ENCODE measurements around the gene XIRP1.

XIRP1 gene

GRCh38 chr3:39144095-39144747 is 48.2 kb downstream of the XIRP1 start:
- no peak for DNase-seq (ENCODE audit: low spot score)

DNA sequence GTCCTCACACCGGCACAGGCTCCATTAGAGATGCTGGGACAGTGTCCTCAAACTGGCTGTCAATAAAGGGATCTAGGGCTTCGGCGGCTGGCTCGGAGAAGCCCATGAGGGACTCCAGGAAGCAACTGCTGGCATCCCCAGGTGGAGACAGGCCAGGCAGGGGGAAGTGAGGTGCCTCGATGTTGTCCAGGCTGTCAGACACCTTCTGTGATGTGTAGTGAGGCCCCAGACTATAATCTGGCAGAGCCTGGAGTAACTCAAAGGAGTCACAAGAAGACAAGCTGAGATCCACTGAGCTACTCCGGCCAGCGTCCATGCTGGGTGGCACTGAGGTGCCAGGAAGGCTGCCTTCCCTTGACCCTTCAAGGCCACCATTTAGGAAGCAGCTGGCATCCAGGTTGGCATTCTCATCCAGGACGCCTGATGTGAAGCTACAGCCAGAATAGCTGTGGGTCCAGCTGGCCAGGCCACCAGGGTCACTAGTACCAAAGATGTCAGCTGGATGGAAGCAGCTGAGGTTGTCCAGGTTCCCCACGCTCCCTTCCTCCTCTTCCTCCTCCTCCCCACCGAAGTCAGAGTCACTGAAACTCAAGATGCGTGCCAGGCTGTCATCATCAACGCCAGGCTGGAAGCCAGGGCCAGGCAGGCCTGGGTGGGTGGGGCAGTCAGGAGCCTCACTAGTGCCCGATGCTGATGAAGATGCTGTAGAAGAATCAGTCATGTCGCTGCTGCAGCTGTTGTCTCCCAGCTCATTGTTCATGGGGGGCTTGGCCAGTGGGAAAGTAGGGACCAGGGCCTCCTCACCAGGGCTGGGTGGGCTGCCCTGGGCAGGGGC is 49.1 kb downstream of the XIRP1 start:
- DNase-seq (ENCODE audit: low spot score): no peak

- no peak for DNase-seq (ENCODE audit: low spot score)
Measured at GRCh38 chr3:39142067-39142466, 50.3 kb downstream of the XIRP1 start.

DNA sequence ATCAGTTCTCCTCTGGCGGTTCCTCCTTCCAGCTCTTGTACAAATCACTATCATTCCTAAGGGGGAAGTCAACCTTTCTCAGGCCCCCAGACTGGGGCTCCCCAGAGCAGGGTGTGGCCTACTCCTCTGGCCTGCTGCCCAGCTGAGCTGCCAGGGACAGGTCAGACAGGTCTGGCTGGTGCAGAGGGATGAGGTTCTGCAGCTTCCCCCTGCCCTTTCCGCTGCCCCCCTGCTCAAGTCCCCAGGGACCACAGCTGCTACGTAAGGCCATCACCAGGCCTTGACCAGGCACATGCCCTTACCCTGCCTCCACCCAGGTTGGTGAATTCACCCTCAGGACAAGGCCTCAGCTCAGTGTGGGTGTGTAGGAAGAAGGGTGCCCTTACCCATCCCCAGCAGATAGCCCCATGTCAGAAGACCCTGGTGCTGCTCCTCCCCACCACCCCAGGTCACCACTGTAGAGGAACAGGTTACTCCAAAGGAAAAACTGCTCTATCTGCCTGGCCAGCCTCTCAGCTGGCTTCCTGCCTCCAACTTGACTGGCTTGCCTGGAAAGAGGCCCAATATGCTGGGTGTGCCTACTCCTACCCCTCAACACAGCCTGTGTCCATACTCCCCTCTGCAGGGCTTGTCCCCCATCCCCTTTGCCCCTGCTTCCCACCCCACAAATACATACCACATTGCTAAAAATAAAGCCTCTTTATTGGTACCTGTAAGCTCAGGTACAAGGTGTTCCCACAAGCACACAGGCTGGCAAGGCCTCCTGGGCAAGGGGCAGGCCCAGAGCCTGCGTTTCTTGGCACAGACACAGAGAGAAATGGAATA is 51.0 kb downstream of the XIRP1 start:
- DNase-seq (ENCODE audit: low spot score): no peak

DNA sequence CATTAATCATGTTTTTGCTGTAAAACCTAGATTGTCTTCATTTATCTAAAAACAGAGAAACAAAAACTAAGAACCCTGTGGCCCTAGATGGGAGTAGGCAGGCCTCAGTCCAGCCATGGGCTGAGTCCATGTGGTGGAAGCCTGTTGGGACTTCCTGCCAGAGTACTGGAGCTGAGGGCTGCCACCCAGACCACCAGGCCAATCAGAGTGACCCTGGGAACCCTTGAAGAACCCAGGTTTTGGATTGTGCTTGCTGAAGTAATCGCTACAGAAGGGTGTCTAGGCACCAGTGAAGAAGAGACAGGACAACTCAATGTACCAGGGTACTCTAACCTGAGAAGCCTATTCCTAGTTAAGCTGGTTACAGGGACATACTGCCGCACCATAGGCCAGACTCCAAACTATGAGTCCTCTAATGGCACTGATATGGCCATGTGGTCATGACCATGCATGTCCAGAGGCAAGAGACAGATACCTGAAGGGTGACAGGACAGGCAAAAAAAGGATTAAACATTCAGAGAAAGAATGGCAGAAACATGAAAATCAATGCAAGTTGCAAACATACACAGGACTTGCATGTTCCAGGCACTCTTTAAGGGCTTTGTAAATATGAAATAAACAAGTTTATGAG is 51.9 kb downstream of the XIRP1 start:
- no peak for DNase-seq (ENCODE audit: low spot score)

- DNase-seq (ENCODE audit: low spot score): no peak
Measured at GRCh38 chr3:39139442-39139841, 53.0 kb downstream of the XIRP1 start.

GRCh38 chr3:39138804-39139415 is 53.5 kb downstream of the XIRP1 start:
- no peak for DNase-seq (ENCODE audit: low spot score)

DNA sequence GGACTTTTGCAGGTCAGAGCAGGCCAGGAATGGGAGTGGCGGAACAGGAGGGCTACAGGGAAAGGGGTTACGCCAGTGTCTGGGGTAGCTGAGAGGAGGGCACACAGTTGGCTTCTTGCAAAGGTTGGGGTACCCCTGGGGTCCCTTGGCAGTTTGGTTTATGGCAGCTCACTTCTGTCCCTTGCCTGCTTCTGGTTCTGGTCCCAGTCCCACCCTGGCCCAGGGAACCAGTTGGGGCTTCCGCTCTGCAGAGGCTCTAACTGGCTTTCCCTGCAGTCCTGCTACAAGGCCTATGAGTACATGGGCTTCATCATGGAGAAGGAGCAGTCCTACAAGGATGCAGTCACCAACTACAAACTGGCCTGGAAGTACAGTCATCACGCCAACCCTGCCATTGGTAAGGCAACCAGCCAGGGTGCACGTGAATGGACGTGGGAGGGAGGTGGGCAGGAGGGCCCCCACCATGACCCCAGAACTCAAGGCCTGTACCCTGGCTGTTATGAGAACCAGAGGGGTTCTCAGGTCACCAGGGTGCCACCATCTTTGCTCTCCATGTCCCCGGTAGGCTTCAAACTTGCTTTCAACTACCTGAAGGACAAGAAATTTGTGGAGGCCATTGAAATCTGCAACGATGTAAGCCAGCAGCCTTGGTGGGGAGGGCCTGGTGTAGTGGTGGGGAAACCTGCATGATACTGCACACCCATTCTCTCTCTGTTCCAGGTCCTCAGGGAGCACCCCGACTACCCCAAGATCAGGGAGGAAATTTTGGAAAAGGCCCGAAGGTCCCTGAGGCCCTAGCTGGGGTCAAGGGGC is 54.2 kb downstream of the XIRP1 start:
- DNase-seq (ENCODE audit: low spot score): no peak

DNA sequence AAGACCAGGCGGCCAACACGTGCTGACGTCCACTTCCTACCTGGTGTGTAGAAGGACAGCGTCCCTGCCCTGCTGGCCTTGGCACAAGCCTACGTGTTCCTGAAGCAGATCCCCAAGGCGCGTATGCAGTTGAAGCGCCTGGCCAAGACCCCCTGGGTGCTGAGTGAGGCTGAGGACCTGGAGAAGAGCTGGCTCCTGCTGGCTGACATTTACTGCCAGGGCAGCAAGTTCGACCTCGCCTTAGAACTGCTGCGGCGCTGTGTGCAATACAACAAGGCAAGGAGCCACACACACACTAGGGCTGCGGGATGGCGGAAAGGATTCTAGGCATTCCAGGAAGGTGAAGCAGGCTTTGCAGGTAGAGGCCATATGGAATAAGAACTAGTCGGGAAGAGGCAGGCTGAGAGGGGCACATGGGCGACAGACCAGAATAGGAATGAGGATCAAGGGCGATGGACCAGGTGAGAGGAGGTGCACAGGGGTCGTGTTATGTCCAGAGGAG is 54.9 kb downstream of the XIRP1 start:
- DNase-seq (ENCODE audit: low spot score): no peak

GRCh38 chr3:39136533-39137434 is 55.6 kb downstream of the XIRP1 start:
- no peak for DNase-seq (ENCODE audit: low spot score)

DNA sequence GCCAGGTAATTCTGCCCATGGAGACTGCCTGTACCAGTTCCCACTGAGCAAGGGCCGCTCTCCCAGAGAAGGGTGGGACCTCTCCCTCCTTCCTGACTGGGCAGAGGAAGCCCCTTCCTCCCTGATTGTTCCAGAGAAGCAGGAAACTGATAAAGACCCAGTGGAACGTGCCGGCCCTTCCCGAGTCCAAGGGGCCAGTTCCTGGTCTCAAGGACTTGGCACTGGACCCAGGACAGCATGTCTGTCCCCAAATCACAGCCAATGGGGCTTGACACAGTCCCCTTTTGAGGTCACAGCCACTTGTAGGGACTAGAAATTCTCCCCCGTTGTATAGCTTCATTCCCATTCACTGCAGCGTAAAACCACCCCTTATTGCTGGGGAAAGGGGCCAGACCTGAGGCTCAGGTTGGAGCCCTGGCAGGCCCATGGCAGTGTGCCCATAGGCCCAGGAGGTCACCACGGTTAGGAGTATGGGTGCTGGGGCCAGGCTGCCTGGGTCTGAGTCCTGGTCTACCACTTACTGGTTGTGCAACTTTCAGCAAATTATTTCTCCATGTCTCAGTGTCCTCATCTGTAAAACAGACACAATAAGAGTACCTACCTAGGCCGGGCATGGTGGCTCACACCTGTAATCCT is 57.1 kb downstream of the XIRP1 start:
- no peak for DNase-seq (ENCODE audit: low spot score)

DNA sequence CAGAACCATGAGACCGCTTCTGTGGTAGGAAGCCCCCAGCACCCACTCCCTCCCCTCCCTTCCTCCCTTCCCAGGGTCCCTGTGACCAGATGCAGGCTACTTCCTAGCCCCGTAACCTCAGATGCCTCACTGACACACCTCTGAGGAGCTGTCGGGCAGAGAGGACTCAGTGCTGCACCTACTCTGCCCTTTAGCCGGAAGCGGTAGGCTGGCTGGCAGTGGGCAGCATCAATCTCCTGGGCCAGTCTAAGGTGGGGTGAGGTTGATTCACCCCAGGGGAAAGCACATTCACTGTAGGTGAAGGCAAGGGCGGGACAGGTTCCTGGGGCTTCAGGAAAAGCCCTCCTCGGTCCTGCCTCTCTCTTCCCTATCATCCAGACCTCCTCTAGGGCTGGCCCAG is 58.1 kb downstream of the XIRP1 start:
- DNase-seq (ENCODE audit: low spot score): no peak

DNA sequence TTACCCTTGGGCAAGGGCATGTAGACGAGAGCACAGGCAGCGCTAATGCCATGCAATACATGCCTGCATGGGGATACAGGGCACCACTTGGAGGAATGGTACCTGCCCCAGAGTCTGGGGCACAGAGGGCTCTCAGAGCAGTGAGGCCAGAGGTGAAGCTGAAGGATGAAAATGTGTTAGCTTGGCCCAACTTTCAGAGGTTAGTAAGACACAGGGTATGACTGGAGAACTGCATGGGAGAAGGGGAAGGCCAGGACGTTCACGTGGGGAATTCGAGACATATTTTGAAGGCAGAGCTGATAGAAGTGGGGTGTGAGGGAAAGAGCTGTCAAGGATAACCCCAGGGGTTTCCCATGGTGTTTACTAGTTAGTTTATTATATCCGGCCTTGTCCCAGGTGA is 58.6 kb downstream of the XIRP1 start:
- DNase-seq (ENCODE audit: low spot score): no peak

Data from kidney capillary endothelial cell (primary cell).